Adrenal gland (tissue), 19 donors: ENCODE results near the gene ABCF3. TPM values are rescaled to one million over a fixed set of nuclear protein-coding genes. Genes with fewer than 3 reads are reported as not detected.

Source experiments
- DNase-seq, 7 donors: peaks; one replicate each; pipeline ENCODE4 v3.0.0-alpha.2; 2019 to 2020
- H3K27ac ChIP-seq, 5 donors: fragments of 200-600 bp; sonication (generic) in 4 of 5; 1 replicate in 3 of 5; 2 replicates in 2 of 5; pipeline versions ENCODE4 v1.5.1 to v1.8.0; 2016 to 2020; ENCODE audit warnings: mild to moderate bottlenecking in 1 of 5
- H3K27me3 ChIP-seq: fragments of 200-600 bp; 2 replicates; pipeline ENCODE4 v1.8.0; 2021
- H3K36me3 ChIP-seq, 2 donors: fragments of 200-600 bp; replicated peaks in 1 of 2; 1 replicate in 1 of 2; 2 replicates in 1 of 2; pipeline versions ENCODE4 v1.5.1 to v1.8.0; 2018 to 2022
- H3K4me1 ChIP-seq, 2 donors: fragments of 200-600 bp; replicated peaks in 1 of 2; 1 replicate in 1 of 2; 2 replicates in 1 of 2; pipeline versions ENCODE4 v1.5.1 to v1.8.0; 2018 to 2021
- H3K4me3 ChIP-seq, 4 donors: fragments of 200-600 bp; sonication (generic) in 3 of 4; one replicate each; pipeline ENCODE4 v1.5.1; 2016 to 2018
- H3K9me3 ChIP-seq, 3 donors: fragments of 200-600 bp; sonication (generic) in 1 of 3; replicated peaks in 1 of 3; 1 replicate in 2 of 3; 2 replicates in 1 of 3; pipeline versions ENCODE4 v1.5.1 to v1.8.0; 2016 to 2021
- CTCF ChIP-seq, 6 experiments: fragments of 450-650 bp in 4 of 6; fragments of 200-600 bp in 2 of 6; sonication (generic) in 1 of 6; IDR thresholded peaks; 1 replicate in 5 of 6; 2 replicates in 1 of 6; pipeline versions ENCODE4 v1.5.1 to v1.8.0; 2016 to 2021; ENCODE audit warnings: antibody characterized with exemption in 6 of 6, mild to moderate bottlenecking in 2 of 6, moderate library complexity in 1 of 6
- POLR2A ChIP-seq, 2 donors: fragments of 450-650 bp; IDR thresholded peaks; one replicate each; pipeline ENCODE4 v1.6.1; 2017; ENCODE audit warnings: antibody characterized with exemption in 2 of 2, mild to moderate bottlenecking in 2 of 2, moderate library complexity in 1 of 2
- WGBS, 4 donors: extraction: QIAGEN DNeasy Blood & Tissue Kit in 2 of 4; methylation state at CpG; one replicate each; pipeline versions ENCODE4 v1.1.5 to v1.1.7; 2013 to 2017; 5-methylcytosine and 5-hydroxymethylcytosine counted together
- intact Hi-C, 2 donors: fragments of 100-400 bp; cut with DNase I; formaldehyde crosslinking; loops; one replicate each; pipeline versions ENCODE4 v1.14.1 to v1.15.0; 2022 to 2023
- long read RNA-seq, 10 donors: library from polyadenylated mRNA in 3 of 10; unstranded in 2 of 10; stranded (forward) in 1 of 10; transcript quantifications; one replicate each; pipeline ENCODE4 v2.0.0 and lab custom pipeline, GENCODE V29; 2021 to 2026
- polyA plus RNA-seq, 3 donors: library from polyadenylated mRNA; stranded (reverse); fragments of 200-250 nt in 2 of 3; fragments of 350-450 nt in 1 of 3; fragmentation: Illumina TruSeq in 1 of 3; extraction: RNeasy Lipid Tissue Mini Kit (QIAGEN cat#74804) in 1 of 3; gene quantifications; one replicate each; pipeline ENCODE4 v1.2.3, GENCODE V29; 2013 to 2014
- total RNA-seq, 9 donors: library from RNA; depleted of rRNA in 4 of 9; stranded (reverse); fragments of >200 nt in 4 of 9; fragments of 120-200 nt in 1 of 9; fragmentation: NEBNext Ultra II Directional in 1 of 9; extraction: Animal tissue kit (Norgen Biotek cat#: 25700) in 1 of 9; gene quantifications; one replicate each; pipeline versions ENCODE4 v1.1.0 to v1.2.4, GENCODE V29; 2013 to 2023
- donor health status: healthy with polysubstance abuse.
- donor health status: Bipolar disorder and iron deficiency.
- donor health status: DM: yes; HTN: yes; CAD: no.
- donor health status: DM: no; HTN: no; CAD: no.
- donor health status: DM: no; HTN: no; CAD: no.
- donor health status: DM: yes; HTN: yes; CAD: no.

ABCF3 gene
- total RNA-seq (100 to 1,000 TPM in 8 of 9 donors, 10 to 100 TPM in 1; 93.6 to 292 (median 150) TPM), polyA plus RNA-seq (100 to 1,000 TPM; 189 to 353 (median 289) TPM)
- long read RNA-seq, donor 1, transcript ABCF3-203 (21 exons, 2,624 nt): major isoform, 18 of 38 reads
- long read RNA-seq, donor 1, partial matches to known transcripts: 13 of 38 reads
- long read RNA-seq, donor 1, other reads (novel, unspliced or antisense): 5 of 38 reads
- long read RNA-seq, donor 2, transcript ABCF3-203 (21 exons, 2,624 nt): major isoform, 13 of 44 reads
- long read RNA-seq, donor 2, partial matches to known transcripts: 27 of 44 reads
- long read RNA-seq, donor 2, other reads (novel, unspliced or antisense): 0 of 44 reads
- long read RNA-seq, donor 3, transcript ABCF3-203 (21 exons, 2,624 nt): major isoform, 19 of 42 reads
- long read RNA-seq, donor 3, partial matches to known transcripts: 21 of 42 reads
- long read RNA-seq, donor 3, other reads (novel, unspliced or antisense): 0 of 42 reads
- long read RNA-seq, donor 4, transcript ABCF3-203 (21 exons, 2,624 nt): major isoform, 47 of 69 reads
- long read RNA-seq, donor 4, partial matches to known transcripts: 7 of 69 reads
- long read RNA-seq, donor 4, other reads (novel, unspliced or antisense): 13 of 69 reads
- long read RNA-seq, donor 5, transcript ABCF3-203 (21 exons, 2,624 nt): major isoform, 421 of 565 reads
- long read RNA-seq, donor 5, partial matches to known transcripts: 35 of 565 reads
- long read RNA-seq, donor 5, other reads (novel, unspliced or antisense): 107 of 565 reads
- long read RNA-seq, donor 6, transcript ABCF3-203 (21 exons, 2,624 nt): major isoform, 57 of 80 reads
- long read RNA-seq, donor 6, partial matches to known transcripts: 8 of 80 reads
- long read RNA-seq, donor 6, other reads (novel, unspliced or antisense): 14 of 80 reads
- long read RNA-seq, donor 7, transcript ABCF3-203 (21 exons, 2,624 nt): major isoform, 8 of 23 reads
- long read RNA-seq, donor 7, partial matches to known transcripts: 11 of 23 reads
- long read RNA-seq, donor 7, other reads (novel, unspliced or antisense): 0 of 23 reads
- long read RNA-seq, donor 8, transcript ABCF3-203 (21 exons, 2,624 nt): major isoform, 14 of 31 reads
- long read RNA-seq, donor 8, partial matches to known transcripts: 15 of 31 reads
- long read RNA-seq, donor 8, other reads (novel, unspliced or antisense): 0 of 31 reads
- long read RNA-seq, donor 9, transcript ABCF3-203 (21 exons, 2,624 nt): major isoform, 7 of 16 reads
- long read RNA-seq, donor 9, partial matches to known transcripts: 5 of 16 reads
- long read RNA-seq, donor 9, other reads (novel, unspliced or antisense): 0 of 16 reads
- long read RNA-seq, donor 10, transcript ABCF3-203 (21 exons, 2,624 nt): major isoform, 12 of 15 reads
- long read RNA-seq, donor 10, partial matches to known transcripts: 0 of 15 reads
- long read RNA-seq, donor 10, other reads (novel, unspliced or antisense): 0 of 15 reads

- peak; percentile 68 to 88 (median 79) for DNase-seq
- intact Hi-C loops: no loop called here
- Histone ChIP-seq H3K36me3 (peaks cover 0 to 75% of the 10 kb centered on the region in 2 donors), H3K27ac (peak within 1 kb of the TSS; percentile 35 to 92 (median 87)), H3K4me3 (peak within 1 kb of the TSS; percentile 17 to 61 (median 58)), H3K27me3 (no peaks in the 10 kb centered on the region), H3K9me3 (no peaks in the 10 kb centered on the region), H3K4me1 (peaks cover 24 to 52% of the 10 kb centered on the region in 2 donors)
- WGBS, 4 donors: 0% methylated on average over 12 to 45 of the region's 45 CpGs
- TF ChIP-seq POLR2A (IDR thresholded peaks at IDR 0.05): peak; percentile 61 to 82
- no peak for TF ChIP-seq CTCF (IDR thresholded peaks at IDR 0.05)
These were observed at the start of gene ABCF3 for GRCh38 chr3:184186184-184186901. ABCF3 (plus strand) TSS chr3:184186199; CDS start chr3:184186208, 9 bp downstream.

GRCh38 chr3:184140436-184140835 is 45.6 kb upstream of the ABCF3 start:
- H3K36me3 ChIP-seq: peaks cover 0 to 75% of the 10 kb centered on the region in 2 donors
- H3K4me3 ChIP-seq: no peak overlapping the region
- no peaks in the 10 kb centered on the region for H3K9me3 ChIP-seq
- H3K27me3 ChIP-seq: no peaks in the 10 kb centered on the region
- no peak for DNase-seq
- no peak overlapping the region for H3K27ac ChIP-seq
- H3K4me1 ChIP-seq: peaks cover 7 to 21% of the 10 kb centered on the region in 2 donors
- intact Hi-C loops: no loop called here
- TF ChIP-seq POLR2A (IDR thresholded peaks at IDR 0.05) (no peak), CTCF (IDR thresholded peaks at IDR 0.05) (no peak)
- 84 to 89% (median 87%) methylated on average over 10 of the region's 10 CpGs for WGBS, 4 donors

GRCh38 chr3:184142199-184142598 is 43.8 kb upstream of the ABCF3 start:
- Histone ChIP-seq H3K27me3 (no peaks in the 10 kb centered on the region), H3K4me3 (no peak overlapping the region), H3K4me1 (peaks cover 0 to 8% of the 10 kb centered on the region in 2 donors), H3K36me3 (peaks cover 0 to 83% of the 10 kb centered on the region in 2 donors), H3K27ac (no peak overlapping the region), H3K9me3 (no peaks in the 10 kb centered on the region)
- 92 to 94% (median 93%) methylated on average over 7 of the region's 7 CpGs for whole genome bisulfite sequencing, 4 donors
- no peak for DNase-seq
- intact Hi-C loops: no loop called here
- no peak for TF ChIP-seq CTCF (IDR thresholded peaks at IDR 0.05)
